Kasumi-1 (cell line): ENCODE data around the gene PARD6B.
"Not testable (repeated sequence)": the region's sequence is repeated elsewhere in the genome, so short reads cannot be mapped to it uniquely, and the experiment has no call there.

Experiments
- DNase-seq, 2 experiments: peaks; one replicate each; lab custom pipeline; 2025; lab: John Stamatoyannopoulos, UW

The PARD6B gene

GRCh38 chr20:50746138-50746940 lies 15.0 kb downstream of the PARD6B start:
- no peak for DNase-seq

- DNase-seq = no peak
These were observed 15.9 kb downstream of the PARD6B start for GRCh38 chr20:50747275-50747674.

GRCh38 chr20:50750145-50750671 lies 18.8 kb downstream of the PARD6B start:
- no peak for DNase-seq

- DNase-seq = no peak
These were observed 21.8 kb downstream of the PARD6B start for GRCh38 chr20:50753152-50753551.

- no peak for DNase-seq
These were observed 23.0 kb downstream of the PARD6B start for GRCh38 chr20:50754420-50754819.

GRCh38 chr20:50756447-50756846 lies 25.1 kb downstream of the PARD6B start:
- DNase-seq = no peak

GRCh38 chr20:50758469-50758868 lies 27.1 kb downstream of the PARD6B start:
- DNase-seq = no peak

- DNase-seq = no peak
These were observed 27.6 kb downstream of the PARD6B start for GRCh38 chr20:50758992-50759391.

- DNase-seq = no peak
These were observed 28.3 kb downstream of the PARD6B start for GRCh38 chr20:50759678-50760077.

GRCh38 chr20:50762045-50762422 lies 30.7 kb downstream of the PARD6B start:
- no peak for DNase-seq

- DNase-seq = no peak
These were observed 31.2 kb downstream of the PARD6B start for GRCh38 chr20:50762435-50763220.

- not testable (repeated sequence) for DNase-seq
These were observed 32.4 kb downstream of the PARD6B start for GRCh38 chr20:50763550-50764458.

- DNase-seq = not testable (repeated sequence)
These were observed 33.9 kb downstream of the PARD6B start for GRCh38 chr20:50765251-50765650.

GRCh38 chr20:50765674-50766073 lies 34.3 kb downstream of the PARD6B start:
- no peak for DNase-seq

- not testable (repeated sequence) for DNase-seq
These were observed 35.8 kb downstream of the PARD6B start for GRCh38 chr20:50766955-50767809.

GRCh38 chr20:50768991-50769390 lies 37.6 kb downstream of the PARD6B start:
- not testable (repeated sequence) for DNase-seq

- DNase-seq = not testable (repeated sequence)
These were observed 38.2 kb downstream of the PARD6B start for GRCh38 chr20:50769551-50770085.

- DNase-seq = not testable (repeated sequence)
These were observed 40.2 kb downstream of the PARD6B start for GRCh38 chr20:50771419-50772080.

GRCh38 chr20:50772420-50773185 lies 41.2 kb downstream of the PARD6B start:
- no peak for DNase-seq
